Measurements from ENCODE around the gene ACACA. TPM values are rescaled to one million over a fixed set of nuclear protein-coding genes. Genes with fewer than 3 reads are reported as not detected.

ACACA gene
- total and polyA plus RNA-seq, 2 donors (not counting 3 experiments of a cell fraction or from before 2014, with no cell fraction given), result 55.3 to 124 TPM

DNA sequence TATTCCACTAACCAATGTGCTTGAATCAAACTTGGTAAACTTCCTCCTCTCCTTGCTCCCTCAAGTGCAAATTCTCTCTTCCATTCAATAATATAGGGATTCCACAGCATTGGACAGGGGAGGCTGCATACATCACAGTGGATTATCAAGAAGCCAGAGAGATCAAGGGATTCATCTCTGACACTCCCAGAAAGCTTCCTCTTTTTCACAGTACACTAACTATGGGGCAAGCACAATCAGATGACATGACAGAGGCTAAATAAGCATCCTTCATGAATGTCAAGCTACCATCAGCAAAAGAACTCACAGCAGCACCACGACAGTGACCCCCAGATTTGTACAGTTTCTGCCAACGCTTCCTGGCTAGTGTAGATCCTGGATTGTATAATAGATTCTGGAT is 209.3 kb downstream of the ACACA start:
- H4K20me1 ChIP-seq (replicated peaks; ENCODE audit: control insufficient read depth, extremely low read depth, insufficient read depth, low read length), result no peaks in the 10 kb centered on the region
- no peaks in the 10 kb centered on the region for H3K79me2 ChIP-seq (ENCODE audit: control insufficient read depth, insufficient read depth, low read length)
- no TSS peak for BruUV-seq (replicated peaks)
- ChIA-PET POLR2A (no interaction called here), CTCF (interaction anchor here (0.9 to 1.9 kb wide), 6 partner anchors 8 to 176 kb away, joined by 3 to 8 read pairs (median 4); no protein-coding TSS in a partner anchor)
- no peak overlapping the region for H3K4me2 ChIP-seq (ENCODE audit: insufficient read depth, low read length)
- no peaks in the 10 kb centered on the region for H3K9me1 ChIP-seq (replicated peaks; ENCODE audit: control insufficient read depth, extremely low read depth, insufficient read depth, low read length)
- H3K27ac ChIP-seq (ENCODE audit: insufficient read depth, low read depth, low read length), result no peak overlapping the region
- intact Hi-C loops (cut with micrococcal nuclease) (no loop called here), dilution Hi-C loops (cut with MboI; ENCODE audit: extremely low pct_ligation_motif_present, low sequenced_read_pairs) (no loop called here)
- H3K9me3 ChIP-seq (replicated peaks; ENCODE audit: control insufficient read depth, insufficient read depth, low read length), result no peaks in the 10 kb centered on the region
- H3K4me1 ChIP-seq (ENCODE audit: control insufficient read depth, extremely low read depth, insufficient read depth, low read length), result no peaks in the 10 kb centered on the region
- no peaks in the 10 kb centered on the region for H3K27me3 ChIP-seq (ENCODE audit: control insufficient read depth in 2 of 2, insufficient read depth in 2 of 2, low read length in 2 of 2)
- H3K36me3 ChIP-seq (ENCODE audit: control insufficient read depth in 2 of 2, extremely low read depth in 1 of 2, insufficient read depth in 2 of 2, low read length in 2 of 2), result peaks cover 0 to 14% of the 10 kb centered on the region in 2 experiments
- TF ChIP-seq POLR2AphosphoS5 (IDR thresholded peaks at IDR 0.05; ENCODE audit: insufficient read depth, low read depth, low read length) (no peak), MYC (IDR thresholded peaks at IDR 0.05; ENCODE audit: low read depth, low read length) (no peak)
- no peak for FAIRE-seq
- H3K4me3 ChIP-seq (replicated peaks in 1 of 3; ENCODE audit: insufficient read depth in 1 of 3, low read depth in 1 of 3, low read length in 3 of 3), result no peak overlapping the region
- H3K9ac ChIP-seq (replicated peaks; ENCODE audit: extremely low read depth, insufficient read depth, low read length), result no peak overlapping the region
- H2AFZ ChIP-seq (ENCODE audit: low read depth, low read length), result no peak overlapping the region
- DNase-seq (ENCODE audit: low read depth, low spot score), result no peak

DNA sequence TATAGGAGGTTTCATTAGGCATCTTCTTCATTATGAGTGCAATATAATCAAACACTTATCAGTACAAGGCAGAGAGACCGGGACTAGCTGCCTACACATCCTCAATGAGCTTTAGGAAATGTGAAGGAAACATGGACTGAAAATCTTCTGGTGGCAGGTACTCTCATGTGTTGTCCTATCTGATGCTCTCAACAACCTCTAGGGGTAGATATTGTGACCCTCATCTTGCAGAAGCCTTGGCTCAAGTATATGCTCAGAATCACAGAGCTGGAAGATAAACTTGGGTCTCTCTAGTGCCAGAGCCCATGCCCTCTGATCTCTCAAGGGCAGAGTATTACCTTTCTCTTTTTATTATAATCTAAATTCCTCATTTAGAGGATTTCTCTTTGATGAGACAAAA is 212.4 kb downstream of the ACACA start:
- Histone ChIP-seq H3K79me2 (ENCODE audit: control insufficient read depth, insufficient read depth, low read length) (no peaks in the 10 kb centered on the region), H2AFZ (ENCODE audit: low read depth, low read length) (no peak overlapping the region), H3K27me3 (ENCODE audit: control insufficient read depth in 2 of 2, insufficient read depth in 2 of 2, low read length in 2 of 2) (no peaks in the 10 kb centered on the region), H3K9me1 (replicated peaks; ENCODE audit: control insufficient read depth, extremely low read depth, insufficient read depth, low read length) (no peaks in the 10 kb centered on the region), H3K9me3 (replicated peaks; ENCODE audit: control insufficient read depth, insufficient read depth, low read length) (no peaks in the 10 kb centered on the region), H3K4me2 (ENCODE audit: insufficient read depth, low read length) (no peak overlapping the region), H3K27ac (ENCODE audit: insufficient read depth, low read depth, low read length) (no peak overlapping the region), H3K4me3 (replicated peaks in 1 of 3; ENCODE audit: insufficient read depth in 1 of 3, low read depth in 1 of 3, low read length in 3 of 3) (no peak overlapping the region), H4K20me1 (replicated peaks; ENCODE audit: control insufficient read depth, extremely low read depth, insufficient read depth, low read length) (no peaks in the 10 kb centered on the region), H3K36me3 (ENCODE audit: control insufficient read depth in 2 of 2, extremely low read depth in 1 of 2, insufficient read depth in 2 of 2, low read length in 2 of 2) (peaks cover 0 to 12% of the 10 kb centered on the region in 2 experiments), H3K4me1 (ENCODE audit: control insufficient read depth, extremely low read depth, insufficient read depth, low read length) (peaks cover 8% of the 10 kb centered on the region), H3K9ac (replicated peaks; ENCODE audit: extremely low read depth, insufficient read depth, low read length) (no peak overlapping the region)
- ChIA-PET POLR2A (no interaction called here), CTCF (interaction anchor here (2.3 to 2.6 kb wide), 2 partner anchors 14 to 46 kb away, joined by 9 to 10 read pairs; no protein-coding TSS in a partner anchor)
- TF ChIP-seq POLR2AphosphoS5 (IDR thresholded peaks at IDR 0.05; ENCODE audit: insufficient read depth, low read depth, low read length) (no peak), EZH2 (IDR thresholded peaks at IDR 0.05; ENCODE audit: borderline replicate concordance, low read depth, low read length, severe bottlenecking) (no peak), GATA2 (IDR thresholded peaks at IDR 0.05; ENCODE audit: insufficient read depth, insufficient read length, low read depth, low read length) (no peak), MYC (IDR thresholded peaks at IDR 0.05; ENCODE audit: low read depth, low read length) (no peak), FOS (IDR thresholded peaks at IDR 0.05; ENCODE audit: borderline replicate concordance, insufficient read depth, low read length) (no peak), JUN (IDR thresholded peaks at IDR 0.05; ENCODE audit: borderline replicate concordance, insufficient read depth, insufficient read length, low read depth) (no peak), POLR2A (IDR thresholded peaks at IDR 0.05; ENCODE audit: low read depth, low read length) (no peak)
- TF ChIP-seq, protein P1, sequence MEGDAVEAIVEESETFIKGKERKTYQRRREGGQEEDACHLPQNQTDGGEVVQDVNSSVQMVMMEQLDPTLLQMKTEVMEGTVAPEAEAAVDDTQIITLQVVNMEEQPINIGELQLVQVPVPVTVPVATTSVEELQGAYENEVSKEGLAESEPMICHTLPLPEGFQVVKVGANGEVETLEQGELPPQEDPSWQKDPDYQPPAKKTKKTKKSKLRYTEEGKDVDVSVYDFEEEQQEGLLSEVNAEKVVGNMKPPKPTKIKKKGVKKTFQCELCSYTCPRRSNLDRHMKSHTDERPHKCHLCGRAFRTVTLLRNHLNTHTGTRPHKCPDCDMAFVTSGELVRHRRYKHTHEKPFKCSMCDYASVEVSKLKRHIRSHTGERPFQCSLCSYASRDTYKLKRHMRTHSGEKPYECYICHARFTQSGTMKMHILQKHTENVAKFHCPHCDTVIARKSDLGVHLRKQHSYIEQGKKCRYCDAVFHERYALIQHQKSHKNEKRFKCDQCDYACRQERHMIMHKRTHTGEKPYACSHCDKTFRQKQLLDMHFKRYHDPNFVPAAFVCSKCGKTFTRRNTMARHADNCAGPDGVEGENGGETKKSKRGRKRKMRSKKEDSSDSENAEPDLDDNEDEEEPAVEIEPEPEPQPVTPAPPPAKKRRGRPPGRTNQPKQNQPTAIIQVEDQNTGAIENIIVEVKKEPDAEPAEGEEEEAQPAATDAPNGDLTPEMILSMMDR (IDR thresholded peaks at IDR 0.05; ENCODE audit: extremely low read depth in 1 of 2, insufficient read depth in 1 of 2, low read depth in 1 of 2, low read length in 2 of 2), result no peak
- TF ChIP-seq, protein P2, sequence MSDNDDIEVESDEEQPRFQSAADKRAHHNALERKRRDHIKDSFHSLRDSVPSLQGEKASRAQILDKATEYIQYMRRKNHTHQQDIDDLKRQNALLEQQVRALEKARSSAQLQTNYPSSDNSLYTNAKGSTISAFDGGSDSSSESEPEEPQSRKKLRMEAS (IDR thresholded peaks at IDR 0.05; ENCODE audit: insufficient read depth, insufficient read length), result no peak
- intact Hi-C loops (cut with micrococcal nuclease), result no loop called here
- DNase-seq (ENCODE audit: low read depth, low spot score) (no peak), FAIRE-seq (no peak)
- dilution Hi-C loops (cut with MboI; ENCODE audit: extremely low pct_ligation_motif_present, low sequenced_read_pairs), result no loop called here
- BruUV-seq (replicated peaks), result no TSS peak

All from endothelial cell of umbilical vein (primary cell).